ENCODE results near the gene MSRB3. TPM values are rescaled to one million over a fixed set of nuclear protein-coding genes. Genes with fewer than 3 reads are reported as not detected.

Gene MSRB3
- total and polyA plus RNA-seq, 2 of the 8 experiments (the other 6 are each of a cell fraction or from before 2014, with no cell fraction given) = 0.32 to 1.2 TPM

DNA sequence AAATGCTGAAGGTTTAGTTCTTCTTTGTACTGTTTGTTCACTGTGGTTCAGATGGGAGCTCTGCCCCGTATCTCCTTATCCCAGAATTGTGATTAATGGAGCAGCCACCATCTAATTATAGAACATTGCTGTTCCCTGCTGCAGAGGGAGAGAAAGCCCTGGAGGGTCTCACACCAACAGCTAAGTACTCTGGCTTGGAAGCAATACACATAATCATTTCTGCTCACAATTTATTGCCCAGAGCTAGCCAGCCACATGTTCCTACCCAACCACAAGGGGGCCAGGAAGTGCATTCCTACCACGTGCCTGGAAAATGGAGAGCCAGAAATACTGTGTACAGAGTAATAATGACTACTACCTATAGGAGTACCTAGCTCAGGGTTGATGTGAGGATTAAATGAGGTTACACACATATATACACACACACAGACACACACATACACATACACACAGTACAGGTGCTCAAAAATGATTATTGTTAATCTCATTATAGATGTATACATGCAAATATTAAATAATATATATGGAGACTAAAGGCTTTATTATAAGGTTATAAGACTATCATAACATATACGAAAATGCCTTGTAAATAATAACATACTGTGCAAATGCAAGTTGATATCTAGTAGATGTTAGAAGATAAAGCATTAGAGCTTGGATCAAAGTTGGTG, 22.3 kb downstream of the MSRB3 start:
- H3K23ac ChIP-seq (ENCODE audit: insufficient read length) = no peak overlapping the region
- H4K20me1 ChIP-seq (replicated peaks in 1 of 2; ENCODE audit: control insufficient read depth in 1 of 2, insufficient read depth in 2 of 2, low read length in 2 of 2) = no peaks in the 10 kb centered on the region
- H3K14ac ChIP-seq (ENCODE audit: insufficient read length) = no peak overlapping the region
- DNase-seq (ENCODE audit: low read depth in 1 of 2, low spot score in 2 of 2) = no peak
- H3K4me1 ChIP-seq (replicated peaks in 1 of 4; ENCODE audit: control insufficient read depth in 3 of 4, insufficient read depth in 4 of 4, low read length in 3 of 4) = no peaks in the 10 kb centered on the region
- no peaks in the 10 kb centered on the region for H3K27me3 ChIP-seq (replicated peaks in 1 of 4; ENCODE audit: control insufficient read depth in 3 of 4, extremely low read depth in 1 of 4, insufficient read depth in 3 of 4, low read length in 3 of 4)
- H3K23me2 ChIP-seq (ENCODE audit: low read depth, low read length) = no peaks in the 10 kb centered on the region; the same call in 1 of the 2 replicates
- H3K79me1 ChIP-seq (ENCODE audit: low read depth, low read length) = no peaks in the 10 kb centered on the region
- H4K91ac ChIP-seq (replicated peaks; ENCODE audit: insufficient read length, low read length) = no peak overlapping the region
- no peak overlapping the region for H3K9ac ChIP-seq (replicated peaks in 1 of 4; ENCODE audit: extremely low read depth in 1 of 4, low read depth in 3 of 4, low read length in 3 of 4)
- no peak overlapping the region for H4K5ac ChIP-seq (ENCODE audit: insufficient read length, low read depth, low read length)
- H3K27ac ChIP-seq (ENCODE audit: low read depth, low read length) = no peak overlapping the region
- no peaks in the 10 kb centered on the region for H3K36me3 ChIP-seq (ENCODE audit: control insufficient read depth in 2 of 4, insufficient read depth in 4 of 4, low read length in 3 of 4)
- H3K4me2 ChIP-seq (ENCODE audit: insufficient read depth in 1 of 2, low read depth in 2 of 2, low read length in 2 of 2) = no peak overlapping the region
- ChIA-PET CTCF (ENCODE audit: partially characterized antibody) (interaction anchor here (0.5 to 5.0 kb wide), 47 partner anchors 9 to 993 kb away, joined by 3 to 20 read pairs (median 3); no protein-coding TSS in a partner anchor), POLR2A (ENCODE audit: partially characterized antibody) (no interaction called here)
- 0 out of 2 replicates have a peak overlapping the region, but pooled peaks have one; percentile 3 for H2AFZ ChIP-seq (ENCODE audit: low read length)
- H2BK5ac ChIP-seq (ENCODE audit: low read depth, low read length) = no peak overlapping the region
- no peak overlapping the region for H3K18ac ChIP-seq (ENCODE audit: extremely low read depth, low read length)
- no peak overlapping the region for H2BK12ac ChIP-seq (ENCODE audit: low read depth, low read length)
- no peak overlapping the region for H2BK120ac ChIP-seq (replicated peaks; ENCODE audit: low read depth, low read length)
- no peak overlapping the region for H4K8ac ChIP-seq (ENCODE audit: extremely low read depth, insufficient read depth, low read length)
- no peak overlapping the region for H2AK5ac ChIP-seq (ENCODE audit: low read depth, low read length)
- H3K56ac ChIP-seq (replicated peaks; ENCODE audit: insufficient read length, low read depth, low read length) = no peak overlapping the region
- no peak for FAIRE-seq
- no peak overlapping the region for H2BK15ac ChIP-seq (ENCODE audit: low read length)
- H2BK20ac ChIP-seq (ENCODE audit: low read length) = no peak overlapping the region
- no peaks in the 10 kb centered on the region for H3K79me2 ChIP-seq (ENCODE audit: control insufficient read depth in 1 of 2, insufficient read depth in 2 of 2, low read length in 2 of 2)
- no peaks in the 10 kb centered on the region for H3K9me3 ChIP-seq (ENCODE audit: insufficient read depth in 2 of 2, low read depth in 1 of 2, low read length in 1 of 2)
- no peak overlapping the region for H3K4ac ChIP-seq (replicated peaks; ENCODE audit: insufficient read length, low read depth, low read length)
- H3K4me3 ChIP-seq (ENCODE audit: extremely low read depth in 1 of 4, insufficient read depth in 2 of 4, low read depth in 3 of 4, low read length in 4 of 4) = no peak overlapping the region
- 69% methylated on average over 3 of the region's 3 CpGs; no CpG with 5 or more reads in 1 of the 2 experiments for WGBS, 2 experiments (ENCODE audit: extremely low coverage in 1 of 2, insufficient coverage in 1 of 2, insufficient read length in 1 of 2, insufficient replicate concordance in 2 of 2, low coverage in 1 of 2, low lambda C conversion rate in 2 of 2, missing lambda C conversion rate in 1 of 2)
- TF ChIP-seq BCL11A (IDR thresholded peaks at IDR 0.05; ENCODE audit: low read depth in 2 of 2, low read length in 2 of 2) (no peak), TEAD4 (IDR thresholded peaks at IDR 0.05; ENCODE audit: low read depth, low read length) (peak; percentile 88), RAD21 (IDR thresholded peaks at IDR 0.05 in 1 of 2, conservative IDR thresholded peaks at IDR 0.05 in 1 of 2; ENCODE audit: low read depth in 2 of 2, low read length in 2 of 2) (peak; percentile 46 to 60), PHF8 (conservative IDR thresholded peaks at IDR 0.05; ENCODE audit: low read depth, low read length) (no peak), POU5F1 (IDR thresholded peaks at IDR 0.05; ENCODE audit: low read depth, low read length) (no peak)
- TF ChIP-seq, protein P1, sequence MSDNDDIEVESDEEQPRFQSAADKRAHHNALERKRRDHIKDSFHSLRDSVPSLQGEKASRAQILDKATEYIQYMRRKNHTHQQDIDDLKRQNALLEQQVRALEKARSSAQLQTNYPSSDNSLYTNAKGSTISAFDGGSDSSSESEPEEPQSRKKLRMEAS (IDR thresholded peaks at IDR 0.05) = peak; percentile 84
- TF ChIP-seq, protein P2, sequence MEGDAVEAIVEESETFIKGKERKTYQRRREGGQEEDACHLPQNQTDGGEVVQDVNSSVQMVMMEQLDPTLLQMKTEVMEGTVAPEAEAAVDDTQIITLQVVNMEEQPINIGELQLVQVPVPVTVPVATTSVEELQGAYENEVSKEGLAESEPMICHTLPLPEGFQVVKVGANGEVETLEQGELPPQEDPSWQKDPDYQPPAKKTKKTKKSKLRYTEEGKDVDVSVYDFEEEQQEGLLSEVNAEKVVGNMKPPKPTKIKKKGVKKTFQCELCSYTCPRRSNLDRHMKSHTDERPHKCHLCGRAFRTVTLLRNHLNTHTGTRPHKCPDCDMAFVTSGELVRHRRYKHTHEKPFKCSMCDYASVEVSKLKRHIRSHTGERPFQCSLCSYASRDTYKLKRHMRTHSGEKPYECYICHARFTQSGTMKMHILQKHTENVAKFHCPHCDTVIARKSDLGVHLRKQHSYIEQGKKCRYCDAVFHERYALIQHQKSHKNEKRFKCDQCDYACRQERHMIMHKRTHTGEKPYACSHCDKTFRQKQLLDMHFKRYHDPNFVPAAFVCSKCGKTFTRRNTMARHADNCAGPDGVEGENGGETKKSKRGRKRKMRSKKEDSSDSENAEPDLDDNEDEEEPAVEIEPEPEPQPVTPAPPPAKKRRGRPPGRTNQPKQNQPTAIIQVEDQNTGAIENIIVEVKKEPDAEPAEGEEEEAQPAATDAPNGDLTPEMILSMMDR (IDR thresholded peaks at IDR 0.05; ENCODE audit: control extremely low read depth in 1 of 3, insufficient read depth in 1 of 3, low read depth in 1 of 3, low read length in 3 of 3) = peak; percentile 63 to 75 (median 71)
- TF ChIP-seq, protein P3, sequence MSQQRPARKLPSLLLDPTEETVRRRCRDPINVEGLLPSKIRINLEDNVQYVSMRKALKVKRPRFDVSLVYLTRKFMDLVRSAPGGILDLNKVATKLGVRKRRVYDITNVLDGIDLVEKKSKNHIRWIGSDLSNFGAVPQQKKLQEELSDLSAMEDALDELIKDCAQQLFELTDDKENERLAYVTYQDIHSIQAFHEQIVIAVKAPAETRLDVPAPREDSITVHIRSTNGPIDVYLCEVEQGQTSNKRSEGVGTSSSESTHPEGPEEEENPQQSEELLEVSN (IDR thresholded peaks at IDR 0.05) = 0 out of 2 replicates have a peak, but pooled peaks have one; percentile 15
